ENCODE results near the gene AURKA.

AURKA gene

DNA sequence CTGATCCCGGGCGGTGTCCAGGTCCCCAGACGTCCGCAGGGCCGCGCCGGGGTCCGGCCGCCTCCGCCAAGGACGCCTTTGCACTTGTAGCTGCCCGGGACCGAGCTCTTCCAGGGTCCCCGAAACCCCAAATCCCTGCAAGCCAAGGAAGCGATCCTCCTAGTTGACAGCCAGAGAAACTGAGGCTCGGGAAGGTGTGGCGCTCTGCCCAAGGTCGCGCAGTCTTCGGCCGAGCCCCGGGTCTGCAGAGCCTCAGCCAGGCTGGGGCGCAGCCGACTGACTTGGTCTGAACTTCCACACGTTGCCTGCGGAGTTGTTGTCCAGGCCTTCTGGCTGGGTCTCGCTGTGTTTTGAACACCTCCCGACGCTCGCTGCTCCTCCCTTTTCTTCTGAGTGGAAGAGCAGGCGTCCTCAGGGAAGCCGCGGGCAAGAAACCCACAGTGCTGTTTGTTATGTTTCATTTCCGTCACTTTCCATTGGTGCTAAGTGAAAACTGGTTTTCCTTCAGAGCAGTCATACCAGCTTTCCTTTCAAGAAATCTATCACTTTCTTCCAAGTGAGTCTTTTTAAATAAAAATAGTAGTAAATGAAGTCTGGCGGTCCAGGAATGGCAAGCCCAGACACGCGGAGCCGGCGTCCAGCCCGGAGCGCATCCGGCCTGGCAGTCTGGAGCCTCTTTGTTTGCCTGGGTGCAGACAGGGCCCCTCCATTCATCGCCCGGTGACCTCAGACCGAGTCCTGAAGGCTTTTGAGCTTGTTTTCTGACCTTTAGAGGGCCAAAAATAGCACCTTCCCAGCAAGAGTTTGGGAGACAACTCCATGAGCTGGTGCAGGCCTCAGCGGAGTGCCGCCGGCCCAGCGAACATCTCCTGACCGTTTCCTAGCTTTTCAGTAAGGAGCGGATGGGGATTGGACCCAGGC is 32.5 kb downstream of the AURKA start:
- Histone ChIP-seq H3K27ac (no peak overlapping the region), H3K4me2 (peak overlapping the region; percentile 98), H2AFZ (ENCODE audit: low read depth) (peak overlapping the region; percentile 100), H3K36me3 (ENCODE audit: insufficient read depth) (no peaks in the 10 kb centered on the region), H3K4me3 (IDR thresholded peaks at IDR 0.05; ENCODE audit: insufficient read depth, low read depth, low read length) (no peak overlapping the region), H3K79me2 (ENCODE audit: insufficient read depth, low read depth) (no peaks in the 10 kb centered on the region), H3K9ac (peak overlapping the region; percentile 34; the same call in 1 of the 2 replicates), H3K27me3 (ENCODE audit: insufficient read depth, low read depth) (no peaks in the 10 kb centered on the region), H4K20me1 (ENCODE audit: insufficient read depth) (no peaks in the 10 kb centered on the region), H3K4me1 (ENCODE audit: low read depth, poor library complexity, severe bottlenecking) (peaks cover 9% of the 10 kb centered on the region)
- TF ChIP-seq, protein P1, sequence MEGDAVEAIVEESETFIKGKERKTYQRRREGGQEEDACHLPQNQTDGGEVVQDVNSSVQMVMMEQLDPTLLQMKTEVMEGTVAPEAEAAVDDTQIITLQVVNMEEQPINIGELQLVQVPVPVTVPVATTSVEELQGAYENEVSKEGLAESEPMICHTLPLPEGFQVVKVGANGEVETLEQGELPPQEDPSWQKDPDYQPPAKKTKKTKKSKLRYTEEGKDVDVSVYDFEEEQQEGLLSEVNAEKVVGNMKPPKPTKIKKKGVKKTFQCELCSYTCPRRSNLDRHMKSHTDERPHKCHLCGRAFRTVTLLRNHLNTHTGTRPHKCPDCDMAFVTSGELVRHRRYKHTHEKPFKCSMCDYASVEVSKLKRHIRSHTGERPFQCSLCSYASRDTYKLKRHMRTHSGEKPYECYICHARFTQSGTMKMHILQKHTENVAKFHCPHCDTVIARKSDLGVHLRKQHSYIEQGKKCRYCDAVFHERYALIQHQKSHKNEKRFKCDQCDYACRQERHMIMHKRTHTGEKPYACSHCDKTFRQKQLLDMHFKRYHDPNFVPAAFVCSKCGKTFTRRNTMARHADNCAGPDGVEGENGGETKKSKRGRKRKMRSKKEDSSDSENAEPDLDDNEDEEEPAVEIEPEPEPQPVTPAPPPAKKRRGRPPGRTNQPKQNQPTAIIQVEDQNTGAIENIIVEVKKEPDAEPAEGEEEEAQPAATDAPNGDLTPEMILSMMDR (conservative IDR thresholded peaks at IDR 0.05; ENCODE audit: low read depth, low read length): no peak

GRCh38 chr20:56358600-56359211 is 33.3 kb downstream of the AURKA start, which contains the start of gene FAM210B:
Gene FAM210B, plus strand, starts transcription at chr20:56358974. Its CDS starts 32 bp downstream, at chr20:56359006.
- no peaks in the 10 kb centered on the region for H4K20me1 ChIP-seq (ENCODE audit: insufficient read depth)
- no peaks in the 10 kb centered on the region for H3K27me3 ChIP-seq (ENCODE audit: insufficient read depth, low read depth)
- peak within 1 kb of the TSS; percentile 98 for H3K4me2 ChIP-seq
- peaks cover 9% of the 10 kb centered on the region for H3K4me1 ChIP-seq (ENCODE audit: low read depth, poor library complexity, severe bottlenecking)
- peak within 1 kb of the TSS; percentile 34; the same call in 1 of the 2 replicates for H3K9ac ChIP-seq
- no peaks in the 10 kb centered on the region for H3K36me3 ChIP-seq (ENCODE audit: insufficient read depth)
- no peak within 1 kb of the TSS for H3K27ac ChIP-seq
- H3K4me3 ChIP-seq (IDR thresholded peaks at IDR 0.05; ENCODE audit: insufficient read depth, low read depth, low read length): no peak within 1 kb of the TSS
- TF ChIP-seq, protein P1 (conservative IDR thresholded peaks at IDR 0.05; ENCODE audit: low read depth, low read length): no peak
- H2AFZ ChIP-seq (ENCODE audit: low read depth): peak within 1 kb of the TSS; percentile 100
- H3K79me2 ChIP-seq (ENCODE audit: insufficient read depth, low read depth): no peaks in the 10 kb centered on the region

GRCh38 chr20:56358070-56358469 is 33.9 kb downstream of the AURKA start:
- H3K4me3 ChIP-seq (IDR thresholded peaks at IDR 0.05; ENCODE audit: insufficient read depth, low read depth, low read length): no peak overlapping the region
- no peak overlapping the region for H3K27ac ChIP-seq
- no peaks in the 10 kb centered on the region for H3K79me2 ChIP-seq (ENCODE audit: insufficient read depth, low read depth)

GRCh38 chr20:56353356-56353755 is 38.7 kb downstream of the AURKA start:
- Histone ChIP-seq H3K4me2 (no peak overlapping the region), H3K4me3 (IDR thresholded peaks at IDR 0.05; ENCODE audit: insufficient read depth, low read depth, low read length) (no peak overlapping the region), H3K27ac (no peak overlapping the region), H4K20me1 (ENCODE audit: insufficient read depth) (no peaks in the 10 kb centered on the region), H3K79me2 (ENCODE audit: insufficient read depth, low read depth) (no peaks in the 10 kb centered on the region), H3K4me1 (ENCODE audit: low read depth, poor library complexity, severe bottlenecking) (peaks cover under 1% of the 10 kb centered on the region), H2AFZ (ENCODE audit: low read depth) (no peak overlapping the region), H3K36me3 (ENCODE audit: insufficient read depth) (no peaks in the 10 kb centered on the region), H3K27me3 (ENCODE audit: insufficient read depth, low read depth) (no peaks in the 10 kb centered on the region), H3K9ac (no peak overlapping the region)
- TF ChIP-seq, protein P1 (conservative IDR thresholded peaks at IDR 0.05; ENCODE audit: low read depth, low read length): no peak

More at GRCh38 chr20:56358070-56358469, 33.9 kb downstream of the AURKA start:
- H3K36me3 ChIP-seq (ENCODE audit: insufficient read depth): no peaks in the 10 kb centered on the region
- TF ChIP-seq, protein P1 (conservative IDR thresholded peaks at IDR 0.05; ENCODE audit: low read depth, low read length): no peak
- H2AFZ ChIP-seq (ENCODE audit: low read depth): peak overlapping the region; percentile 35; the same call in 1 of the 2 replicates
- peaks cover 9% of the 10 kb centered on the region for H3K4me1 ChIP-seq (ENCODE audit: low read depth, poor library complexity, severe bottlenecking)
- H3K9ac ChIP-seq: no peak overlapping the region
- H4K20me1 ChIP-seq (ENCODE audit: insufficient read depth): no peaks in the 10 kb centered on the region
- H3K27me3 ChIP-seq (ENCODE audit: insufficient read depth, low read depth): no peaks in the 10 kb centered on the region
- H3K4me2 ChIP-seq: peak overlapping the region; percentile 60

Measured in KMS-11 (cell line).